ENCODE data around the gene NLGN4Y.

The NLGN4Y gene

GRCh38 chrY:14586725-14587124, 62.4 kb downstream of the NLGN4Y start:
- no peak overlapping the region for H3K4me3 ChIP-seq (ENCODE audit: control insufficient read depth, low read depth, low read length)
- no peak for DNase-seq (ENCODE audit: low read depth)
- TF ChIP-seq CTCF (IDR thresholded peaks at IDR 0.05; ENCODE audit: control insufficient read depth, insufficient read depth, low read depth, low read length, missing control alignments) = no peak

GRCh38 chrY:14601372-14601771, 77.0 kb downstream of the NLGN4Y start:
- DNase-seq (ENCODE audit: low read depth) = no peak
- H3K4me3 ChIP-seq (ENCODE audit: control insufficient read depth, low read depth, low read length) = no peak overlapping the region
- no peak for TF ChIP-seq CTCF (IDR thresholded peaks at IDR 0.05; ENCODE audit: control insufficient read depth, insufficient read depth, low read depth, low read length, missing control alignments)

GRCh38 chrY:14617625-14618024, 93.3 kb downstream of the NLGN4Y start:
- no peak for DNase-seq (ENCODE audit: low read depth)
- H3K4me3 ChIP-seq (ENCODE audit: control insufficient read depth, low read depth, low read length) = no peak overlapping the region
- TF ChIP-seq CTCF (IDR thresholded peaks at IDR 0.05; ENCODE audit: control insufficient read depth, insufficient read depth, low read depth, low read length, missing control alignments) = no peak

- no peak for TF ChIP-seq CTCF (IDR thresholded peaks at IDR 0.05; ENCODE audit: control insufficient read depth, insufficient read depth, low read depth, low read length, missing control alignments)
- DNase-seq (ENCODE audit: low read depth) = no peak
- no peak overlapping the region for H3K4me3 ChIP-seq (ENCODE audit: control insufficient read depth, low read depth, low read length)
These were observed 94.2 kb downstream of the NLGN4Y start for GRCh38 chrY:14618513-14618912.

- TF ChIP-seq CTCF (IDR thresholded peaks at IDR 0.05; ENCODE audit: control insufficient read depth, insufficient read depth, low read depth, low read length, missing control alignments) = no peak
- no peak for DNase-seq (ENCODE audit: low read depth)
- H3K4me3 ChIP-seq (ENCODE audit: control insufficient read depth, low read depth, low read length) = no peak overlapping the region
These were observed 103.9 kb downstream of the NLGN4Y start for GRCh38 chrY:14628208-14628607.

- TF ChIP-seq CTCF (IDR thresholded peaks at IDR 0.05; ENCODE audit: control insufficient read depth, insufficient read depth, low read depth, low read length, missing control alignments) = no peak
- DNase-seq (ENCODE audit: low read depth) = no peak
- no peak overlapping the region for H3K4me3 ChIP-seq (ENCODE audit: control insufficient read depth, low read depth, low read length)
These were observed 107.3 kb downstream of the NLGN4Y start for GRCh38 chrY:14631676-14632075.

- no peak for TF ChIP-seq CTCF (IDR thresholded peaks at IDR 0.05; ENCODE audit: control insufficient read depth, insufficient read depth, low read depth, low read length, missing control alignments)
- no peak for DNase-seq (ENCODE audit: low read depth)
- no peak overlapping the region for H3K4me3 ChIP-seq (ENCODE audit: control insufficient read depth, low read depth, low read length)
These were observed 109.4 kb downstream of the NLGN4Y start for GRCh38 chrY:14633718-14634117.
